Neural progenitor cell (in vitro differentiated cells): ENCODE results near the gene NTPCR. TPM values are rescaled to one million over a fixed set of nuclear protein-coding genes. Genes with fewer than 3 reads are reported as not detected.
A peak's percentile ranks its signal among the peaks of the same experiment; 100 is the strongest.
"Not testable (repeated sequence)": the region's sequence is repeated elsewhere in the genome, so short reads cannot be mapped to it uniquely, and the experiment has no call there.

Experiments
- DNase-seq: peaks from one replicate; pipeline ENCODE4 v3.0.0-alpha.2; 2016; ENCODE audit warnings: low spot score
- H2AFZ ChIP-seq: fragments of 200-600 bp; sonication (generic); replicated peaks from 2 replicates; pipeline ENCODE4 v1.6.1; 2016; ENCODE audit warnings: antibody characterized with exemption
- H3F3A ChIP-seq: fragments of 200-600 bp; sonication (generic); 2 replicates; pipeline ENCODE4 v1.6.1; 2016; ENCODE audit warnings: antibody characterized with exemption, low read depth
- H3K27ac ChIP-seq: fragments of 200-600 bp; sonication (generic); 2 replicates; pipeline ENCODE4 v1.5.1; 2016; ENCODE audit warnings: mild to moderate bottlenecking
- H3K27me3 ChIP-seq: fragments of 200-600 bp; sonication (generic); 2 replicates; pipeline ENCODE4 v1.6.1; 2016; ENCODE audit warnings: mild to moderate bottlenecking, moderate library complexity
- H3K36me3 ChIP-seq: fragments of 200-600 bp; sonication (generic); 2 replicates; pipeline ENCODE4 v1.5.1; 2016
- H3K4me1 ChIP-seq: fragments of 200-600 bp; sonication (generic); 2 replicates; pipeline ENCODE4 v1.6.1; 2016; ENCODE audit warnings: mixed run types
- H3K4me2 ChIP-seq: fragments of 200-600 bp; sonication (generic); 2 replicates; pipeline ENCODE4 v1.6.1; 2016
- H3K4me3 ChIP-seq: fragments of 200-600 bp; sonication (generic); 2 replicates; pipeline ENCODE4 v1.5.1; 2016
- H3K79me2 ChIP-seq: fragments of 200-600 bp; sonication (generic); 2 replicates; pipeline ENCODE4 v1.6.1; 2016; ENCODE audit warnings: low read depth
- H3K9ac ChIP-seq: fragments of 200-600 bp; sonication (generic); 2 replicates; pipeline ENCODE4 v1.6.1; 2016
- H3K9me3 ChIP-seq: fragments of 200-600 bp; sonication (generic); 2 replicates; pipeline ENCODE4 v1.5.1; 2016; ENCODE audit warnings: low read depth
- H4K20me1 ChIP-seq: fragments of 200-600 bp; sonication (generic); 2 replicates; pipeline ENCODE4 v1.6.1; 2016; ENCODE audit warnings: low read depth
- H3K27ac Mint-ChIP-seq: 3 replicates; pipeline ENCODE4 v1.8.0; 2021; ENCODE audit warnings: mixed read lengths
- H3K27me3 Mint-ChIP-seq: 2 replicates; pipeline ENCODE4 v1.8.0; 2022; ENCODE audit warnings: low read depth, mild to moderate bottlenecking, inconsistent platforms, moderate library complexity, mixed read lengths; ENCODE audit not compliant: insufficient read depth
- H3K36me3 Mint-ChIP-seq: 3 replicates; pipeline ENCODE4 v1.8.0; 2021; ENCODE audit warnings: mixed read lengths
- H3K4me1 Mint-ChIP-seq: 3 replicates; pipeline ENCODE4 v1.8.0; 2021; ENCODE audit warnings: mixed read lengths
- H3K4me3 Mint-ChIP-seq: 3 replicates; pipeline ENCODE4 v1.8.0; 2021; ENCODE audit warnings: mild to moderate bottlenecking, moderate library complexity, mixed read lengths
- H3K9me3 Mint-ChIP-seq: 3 replicates; pipeline ENCODE4 v1.8.0; 2020; ENCODE audit warnings: mixed read lengths
- CTCF ChIP-seq: fragments of 200-600 bp; sonication (generic); IDR thresholded peaks from 2 replicates; pipeline ENCODE4 v1.5.1; 2017; ENCODE audit warnings: antibody characterized with exemption, mild to moderate bottlenecking
- EZH2 ChIP-seq: fragments of 200-600 bp; sonication (generic); IDR thresholded peaks from 2 replicates; pipeline ENCODE4 v1.6.1; 2017; ENCODE audit warnings: antibody characterized with exemption, mild to moderate bottlenecking, moderate library complexity
- EZH2phosphoT487 ChIP-seq: fragments of 200-600 bp; sonication (generic); IDR thresholded peaks from 2 replicates; pipeline ENCODE4 v1.6.1; 2017; ENCODE audit warnings: antibody characterized with exemption
- total RNA-seq: library from RNA; depleted of rRNA; stranded (reverse); fragments of >200 nt; gene quantifications from 2 replicates; pipeline ENCODE4 v1.2.3, GENCODE V29; 2015; ENCODE audit warnings: low replicate concordance

NTPCR gene
- total RNA-seq, 1 donor from 2014 or later, result 65.7 TPM

GRCh38 chr1:232923739-232924386, 26.5 kb upstream of the NTPCR start:
- no peaks in the 10 kb centered on the region for H3F3A ChIP-seq
- no peaks in the 10 kb centered on the region for H3K4me1 ChIP-seq
- no peaks in the 10 kb centered on the region for H3K9me3 ChIP-seq
- H3K27me3 ChIP-seq, result no peaks in the 10 kb centered on the region
- Mint-ChIP-seq H3K27ac (peak overlapping the region; percentile 91), H3K4me1 (peaks cover 46% of the 10 kb centered on the region), H3K27me3 (peaks cover 11% of the 10 kb centered on the region), H3K9me3 (peaks cover 26% of the 10 kb centered on the region), H3K4me3 (no peak overlapping the region), H3K36me3 (peaks cover 9% of the 10 kb centered on the region)
- TF ChIP-seq EZH2 (no peak), CTCF (no peak), EZH2phosphoT487 (no peak)
- H3K36me3 ChIP-seq, result no peaks in the 10 kb centered on the region
- no peak overlapping the region for H3K9ac ChIP-seq
- H3K27ac ChIP-seq, result no peak overlapping the region
- no peak overlapping the region for H3K4me2 ChIP-seq
- H4K20me1 ChIP-seq, result no peaks in the 10 kb centered on the region
- no peak overlapping the region for H3K4me3 ChIP-seq
- no peak for DNase-seq
- H2AFZ ChIP-seq, result no peak overlapping the region
- no peaks in the 10 kb centered on the region for H3K79me2 ChIP-seq

- no peaks in the 10 kb centered on the region for H3F3A ChIP-seq
- no peaks in the 10 kb centered on the region for H3K9me3 ChIP-seq
- H3K4me1 ChIP-seq, result no peaks in the 10 kb centered on the region
- H3K36me3 ChIP-seq, result no peaks in the 10 kb centered on the region
- Mint-ChIP-seq H3K36me3 (peaks cover 5% of the 10 kb centered on the region), H3K9me3 (peaks cover 20% of the 10 kb centered on the region), H3K4me3 (peak overlapping the region; percentile 59), H3K4me1 (peaks cover 54% of the 10 kb centered on the region), H3K27me3 (peaks cover 11% of the 10 kb centered on the region), H3K27ac (no peak overlapping the region)
- H3K4me3 ChIP-seq, result no peak overlapping the region
- no peaks in the 10 kb centered on the region for H3K27me3 ChIP-seq
- H2AFZ ChIP-seq, result no peak overlapping the region
- DNase-seq, result no peak
- H3K4me2 ChIP-seq, result no peak overlapping the region
- no peak for TF ChIP-seq CTCF
- TF ChIP-seq EZH2phosphoT487, result no peak
- TF ChIP-seq EZH2, result no peak
- no peaks in the 10 kb centered on the region for H4K20me1 ChIP-seq
- no peak overlapping the region for H3K27ac ChIP-seq
- H3K79me2 ChIP-seq, result no peaks in the 10 kb centered on the region
- H3K9ac ChIP-seq, result no peak overlapping the region
Measured at GRCh38 chr1:232924874-232925273, 25.5 kb upstream of the NTPCR start.

- no peak for DNase-seq
- H3K36me3 Mint-ChIP-seq, result peaks cover 4% of the 10 kb centered on the region
- no peaks in the 10 kb centered on the region for H3K9me3 ChIP-seq
- no peaks in the 10 kb centered on the region for H4K20me1 ChIP-seq
- H2AFZ ChIP-seq, result no peak overlapping the region
- no peaks in the 10 kb centered on the region for H3K79me2 ChIP-seq
- peaks cover 19% of the 10 kb centered on the region for H3K9me3 Mint-ChIP-seq
- H3K27ac ChIP-seq, result no peak overlapping the region
- peaks cover 11% of the 10 kb centered on the region for H3K27me3 Mint-ChIP-seq
- H3K4me3 Mint-ChIP-seq, result peak overlapping the region; percentile 22
- peaks cover 57% of the 10 kb centered on the region for H3K4me1 Mint-ChIP-seq
- no peaks in the 10 kb centered on the region for H3F3A ChIP-seq
- H3K9ac ChIP-seq, result no peak overlapping the region
- no peak overlapping the region for H3K4me3 ChIP-seq
- H3K36me3 ChIP-seq, result no peaks in the 10 kb centered on the region
- H3K27ac Mint-ChIP-seq, result peak overlapping the region; percentile 92
- H3K4me1 ChIP-seq, result no peaks in the 10 kb centered on the region
- H3K4me2 ChIP-seq, result no peak overlapping the region
- no peaks in the 10 kb centered on the region for H3K27me3 ChIP-seq
- no peak for TF ChIP-seq EZH2
- TF ChIP-seq CTCF, result no peak
Measured at GRCh38 chr1:232925421-232926220, 24.8 kb upstream of the NTPCR start.

GRCh38 chr1:232927166-232927565, 23.2 kb upstream of the NTPCR start:
- H3K9me3 ChIP-seq, H4K20me1 ChIP-seq, H3K36me3 ChIP-seq, H3K4me2 ChIP-seq, H3K27ac ChIP-seq, H3K79me2 ChIP-seq, H3K4me3 ChIP-seq, H3K27me3 ChIP-seq, H2AFZ ChIP-seq, H3K4me1 ChIP-seq, DNase-seq, H3K36me3 Mint-ChIP-seq, H3K9ac ChIP-seq, H3F3A ChIP-seq: not testable (repeated sequence)
- Mint-ChIP-seq H3K4me1 (peaks cover 60% of the 10 kb centered on the region), H3K4me3 (peak overlapping the region; percentile 66), H3K27ac (peak overlapping the region; percentile 55), H3K27me3 (peaks cover 11% of the 10 kb centered on the region), H3K9me3 (peaks cover 16% of the 10 kb centered on the region)
